GM23338 (cell line): Measurements from ENCODE around the gene WDR26. TPM values are rescaled to one million over a fixed set of nuclear protein-coding genes. Genes with fewer than 3 reads are reported as not detected.

Experiments
- ATAC-seq: fragments of 200-7000 bp; cut with Tn5 transposase; 3 replicates; pipeline ENCODE4 v1.9.1; 2020
- DNase-seq: peaks from one replicate; pipeline ENCODE4 v3.0.0-alpha.2; 2015; ENCODE audit warnings: low spot score
- H2AFZ ChIP-seq: fragments of 200-600 bp; sonication (generic); 2 replicates; pipeline ENCODE4 v1.8.0; 2016; ENCODE audit warnings: antibody characterized with exemption, mild to moderate bottlenecking, moderate library complexity
- H3F3A ChIP-seq: fragments of 200-600 bp; sonication (generic); replicated peaks from 2 replicates; pipeline ENCODE4 v1.8.0; 2017; ENCODE audit warnings: antibody characterized with exemption, mixed run types, low read depth
- H3K27ac ChIP-seq: fragments of 200-600 bp; sonication (generic); 2 replicates; pipeline ENCODE4 v1.6.1; 2016; ENCODE audit warnings: low read depth
- H3K27me3 ChIP-seq: fragments of 200-600 bp; sonication (generic); 2 replicates; pipeline ENCODE4 v1.8.0; 2016; ENCODE audit warnings: mild to moderate bottlenecking, mixed run types, moderate library complexity; ENCODE audit not compliant: insufficient read depth
- H3K36me3 ChIP-seq: fragments of 200-600 bp; sonication (generic); 2 replicates; pipeline ENCODE4 v1.8.0; 2016; ENCODE audit warnings: mild to moderate bottlenecking; ENCODE audit not compliant: insufficient read depth
- H3K4me1 ChIP-seq: fragments of 200-600 bp; sonication (generic); 2 replicates; pipeline ENCODE4 v1.8.0; 2016; ENCODE audit warnings: mild to moderate bottlenecking, moderate library complexity; ENCODE audit not compliant: insufficient read depth
- H3K4me2 ChIP-seq: fragments of 200-600 bp; sonication (generic); 2 replicates; pipeline ENCODE4 v1.7.1; 2017; ENCODE audit warnings: mixed run types
- H3K4me3 ChIP-seq: fragments of 200-600 bp; sonication (generic); 2 replicates; pipeline ENCODE4 v1.6.1; 2016; ENCODE audit warnings: mixed run types
- H3K79me2 ChIP-seq: fragments of 200-600 bp; sonication (generic); replicated peaks from 2 replicates; pipeline ENCODE4 v1.8.0; 2017; ENCODE audit warnings: mild to moderate bottlenecking; ENCODE audit not compliant: insufficient read depth
- H3K9me2 ChIP-seq: fragments of 200-600 bp; sonication (generic); 2 replicates; pipeline ENCODE4 v1.8.0; 2017; ENCODE audit not compliant: insufficient read depth
- H4K20me1 ChIP-seq: fragments of 200-600 bp; sonication (generic); replicated peaks from 2 replicates; pipeline ENCODE4 v1.8.0; 2017; ENCODE audit warnings: mild to moderate bottlenecking; ENCODE audit not compliant: insufficient read depth
- H3K27ac Mint-ChIP-seq: 2 replicates; pipeline ENCODE4 v1.8.0; 2020; ENCODE audit warnings: inconsistent platforms, mild to moderate bottlenecking, moderate library complexity, mixed read lengths
- H3K27me3 Mint-ChIP-seq: 3 replicates; pipeline ENCODE4 v1.8.0; 2022; ENCODE audit warnings: low read depth, mild to moderate bottlenecking, moderate library complexity, mixed read lengths, inconsistent platforms; ENCODE audit not compliant: insufficient read depth, poor library complexity
- H3K36me3 Mint-ChIP-seq: 3 replicates; pipeline ENCODE4 v1.8.0; 2021; ENCODE audit warnings: low read depth, mild to moderate bottlenecking, inconsistent platforms, moderate library complexity, mixed read lengths
- H3K4me1 Mint-ChIP-seq: 3 replicates; pipeline ENCODE4 v1.8.0; 2020; ENCODE audit warnings: mild to moderate bottlenecking, inconsistent platforms, mixed read lengths
- H3K4me3 Mint-ChIP-seq: 3 replicates; pipeline ENCODE4 v1.8.0; 2021; ENCODE audit warnings: moderate library complexity, mild to moderate bottlenecking, inconsistent platforms, mixed read lengths
- H3K9me3 Mint-ChIP-seq: 3 replicates; pipeline ENCODE4 v1.8.0; 2020; ENCODE audit warnings: moderate library complexity, mild to moderate bottlenecking, inconsistent platforms, mixed read lengths
- CREB1 ChIP-seq: fragments of 250-450 bp; sonication (Bioruptor Pico); IDR thresholded peaks from 2 replicates; pipeline ENCODE4 v1.5.0; 2020; ENCODE audit warnings: low read depth, mild to moderate bottlenecking, moderate library complexity
- CTCF ChIP-seq, 2 experiments: fragments of 200-600 bp in 1 of 2; sonication (generic) in 1 of 2; conservative IDR thresholded peaks; 2 replicates each; pipeline versions ENCODE4 v1.5.1 to v1.6.1; 2016 to 2017; ENCODE audit warnings: antibody characterized with exemption in 2 of 2, low read depth in 2 of 2, mild to moderate bottlenecking in 2 of 2, moderate library complexity in 1 of 2
- ETS1 ChIP-seq: IDR thresholded peaks from 2 replicates; pipeline ENCODE4 v1.6.1; 2016; ENCODE audit warnings: antibody characterized with exemption
- EZH2 ChIP-seq: fragments of 200-600 bp; sonication (generic); IDR thresholded peaks from one replicate; pipeline ENCODE4 v1.8.0; 2017; ENCODE audit warnings: antibody characterized with exemption, mild to moderate bottlenecking, low read depth; ENCODE audit not compliant: unreplicated experiment
- EZH2phosphoT487 ChIP-seq: fragments of 200-600 bp; sonication (generic); IDR thresholded peaks from one replicate; pipeline ENCODE4 v1.8.1; 2018; ENCODE audit warnings: antibody characterized with exemption; ENCODE audit not compliant: unreplicated experiment
- JUNB ChIP-seq: IDR thresholded peaks from one replicate; pipeline ENCODE4 v1.6.1; 2016; ENCODE audit warnings: antibody characterized with exemption; ENCODE audit not compliant: unreplicated experiment
- NANOG ChIP-seq: IDR thresholded peaks from 2 replicates; pipeline ENCODE4 v1.6.1; 2016; ENCODE audit warnings: antibody characterized with exemption, borderline replicate concordance
- POLR2AphosphoS5 ChIP-seq: IDR thresholded peaks from 2 replicates; pipeline ENCODE4 v1.6.1; 2016; ENCODE audit warnings: antibody characterized with exemption, low read depth
- REST ChIP-seq: IDR thresholded peaks from one replicate; pipeline ENCODE4 v1.6.1; 2018; ENCODE audit warnings: antibody characterized with exemption; ENCODE audit not compliant: unreplicated experiment
- STAT1 ChIP-seq: IDR thresholded peaks from one replicate; pipeline ENCODE4 v1.6.1; 2016; ENCODE audit warnings: antibody characterized with exemption; ENCODE audit not compliant: unreplicated experiment
- ZNF114 ChIP-seq: fragments of 250-450 bp; sonication (Bioruptor Pico); IDR thresholded peaks from 2 replicates; pipeline ENCODE4 v1.5.0; 2020; ENCODE audit warnings: mild to moderate bottlenecking, moderate library complexity
- ZNF331 ChIP-seq: fragments of 250-450 bp; sonication (Bioruptor Pico); IDR thresholded peaks from 2 replicates; pipeline ENCODE4 v1.5.0; 2020; ENCODE audit warnings: low read depth, mild to moderate bottlenecking, moderate library complexity
- polyA plus RNA-seq: library from polyadenylated mRNA; unstranded; fragments of >200 nt; fragmentation: Nextera tagmentation; extraction: Ambion mirVana; gene quantifications from 2 replicates; pipeline ENCODE4 v1.2.1, GENCODE V29; 2016
- total RNA-seq: library from RNA; depleted of rRNA; stranded (reverse); fragments of >200 nt; shearing (Covaris generic); gene quantifications from 2 replicates; pipeline ENCODE4 v1.2.3, GENCODE V29; 2014
- TF ChIP-seq, protein P1 (sequence below): fragments of 250-450 bp; sonication (Bioruptor Pico); IDR thresholded peaks from 2 replicates; pipeline ENCODE4 v1.5.0; 2020; ENCODE audit warnings: mild to moderate bottlenecking, moderate library complexity

Gene WDR26
- total and polyA plus RNA-seq, 2 experiments from 2014 or later, result 16.9 to 74.6 TPM

- Histone ChIP-seq H2AFZ (no peak overlapping the region), H3F3A (peaks cover 24% of the 10 kb centered on the region; the same call in 1 of the 2 replicates), H3K4me3 (no peak overlapping the region), H4K20me1 (no peaks in the 10 kb centered on the region; the same call in 1 of the 2 replicates), H3K4me2 (no peak overlapping the region), H3K27me3 (no peaks in the 10 kb centered on the region), H3K27ac (0 out of 2 replicates have a peak overlapping the region, but pooled peaks have one; percentile 64), H3K9me2 (no peaks in the 10 kb centered on the region), H3K36me3 (peaks cover 24% of the 10 kb centered on the region), H3K79me2 (no peaks in the 10 kb centered on the region), H3K4me1 (no peaks in the 10 kb centered on the region)
- Mint-ChIP-seq H3K36me3 (peaks cover 28% of the 10 kb centered on the region), H3K4me1 (no peaks in the 10 kb centered on the region), H3K4me3 (no peak overlapping the region), H3K27me3 (no peaks in the 10 kb centered on the region), H3K27ac (no peak overlapping the region), H3K9me3 (no peaks in the 10 kb centered on the region)
- DNase-seq (no peak), ATAC-seq (no peak)
- no peak for TF ChIP-seq POLR2AphosphoS5
- TF ChIP-seq, protein P1, sequence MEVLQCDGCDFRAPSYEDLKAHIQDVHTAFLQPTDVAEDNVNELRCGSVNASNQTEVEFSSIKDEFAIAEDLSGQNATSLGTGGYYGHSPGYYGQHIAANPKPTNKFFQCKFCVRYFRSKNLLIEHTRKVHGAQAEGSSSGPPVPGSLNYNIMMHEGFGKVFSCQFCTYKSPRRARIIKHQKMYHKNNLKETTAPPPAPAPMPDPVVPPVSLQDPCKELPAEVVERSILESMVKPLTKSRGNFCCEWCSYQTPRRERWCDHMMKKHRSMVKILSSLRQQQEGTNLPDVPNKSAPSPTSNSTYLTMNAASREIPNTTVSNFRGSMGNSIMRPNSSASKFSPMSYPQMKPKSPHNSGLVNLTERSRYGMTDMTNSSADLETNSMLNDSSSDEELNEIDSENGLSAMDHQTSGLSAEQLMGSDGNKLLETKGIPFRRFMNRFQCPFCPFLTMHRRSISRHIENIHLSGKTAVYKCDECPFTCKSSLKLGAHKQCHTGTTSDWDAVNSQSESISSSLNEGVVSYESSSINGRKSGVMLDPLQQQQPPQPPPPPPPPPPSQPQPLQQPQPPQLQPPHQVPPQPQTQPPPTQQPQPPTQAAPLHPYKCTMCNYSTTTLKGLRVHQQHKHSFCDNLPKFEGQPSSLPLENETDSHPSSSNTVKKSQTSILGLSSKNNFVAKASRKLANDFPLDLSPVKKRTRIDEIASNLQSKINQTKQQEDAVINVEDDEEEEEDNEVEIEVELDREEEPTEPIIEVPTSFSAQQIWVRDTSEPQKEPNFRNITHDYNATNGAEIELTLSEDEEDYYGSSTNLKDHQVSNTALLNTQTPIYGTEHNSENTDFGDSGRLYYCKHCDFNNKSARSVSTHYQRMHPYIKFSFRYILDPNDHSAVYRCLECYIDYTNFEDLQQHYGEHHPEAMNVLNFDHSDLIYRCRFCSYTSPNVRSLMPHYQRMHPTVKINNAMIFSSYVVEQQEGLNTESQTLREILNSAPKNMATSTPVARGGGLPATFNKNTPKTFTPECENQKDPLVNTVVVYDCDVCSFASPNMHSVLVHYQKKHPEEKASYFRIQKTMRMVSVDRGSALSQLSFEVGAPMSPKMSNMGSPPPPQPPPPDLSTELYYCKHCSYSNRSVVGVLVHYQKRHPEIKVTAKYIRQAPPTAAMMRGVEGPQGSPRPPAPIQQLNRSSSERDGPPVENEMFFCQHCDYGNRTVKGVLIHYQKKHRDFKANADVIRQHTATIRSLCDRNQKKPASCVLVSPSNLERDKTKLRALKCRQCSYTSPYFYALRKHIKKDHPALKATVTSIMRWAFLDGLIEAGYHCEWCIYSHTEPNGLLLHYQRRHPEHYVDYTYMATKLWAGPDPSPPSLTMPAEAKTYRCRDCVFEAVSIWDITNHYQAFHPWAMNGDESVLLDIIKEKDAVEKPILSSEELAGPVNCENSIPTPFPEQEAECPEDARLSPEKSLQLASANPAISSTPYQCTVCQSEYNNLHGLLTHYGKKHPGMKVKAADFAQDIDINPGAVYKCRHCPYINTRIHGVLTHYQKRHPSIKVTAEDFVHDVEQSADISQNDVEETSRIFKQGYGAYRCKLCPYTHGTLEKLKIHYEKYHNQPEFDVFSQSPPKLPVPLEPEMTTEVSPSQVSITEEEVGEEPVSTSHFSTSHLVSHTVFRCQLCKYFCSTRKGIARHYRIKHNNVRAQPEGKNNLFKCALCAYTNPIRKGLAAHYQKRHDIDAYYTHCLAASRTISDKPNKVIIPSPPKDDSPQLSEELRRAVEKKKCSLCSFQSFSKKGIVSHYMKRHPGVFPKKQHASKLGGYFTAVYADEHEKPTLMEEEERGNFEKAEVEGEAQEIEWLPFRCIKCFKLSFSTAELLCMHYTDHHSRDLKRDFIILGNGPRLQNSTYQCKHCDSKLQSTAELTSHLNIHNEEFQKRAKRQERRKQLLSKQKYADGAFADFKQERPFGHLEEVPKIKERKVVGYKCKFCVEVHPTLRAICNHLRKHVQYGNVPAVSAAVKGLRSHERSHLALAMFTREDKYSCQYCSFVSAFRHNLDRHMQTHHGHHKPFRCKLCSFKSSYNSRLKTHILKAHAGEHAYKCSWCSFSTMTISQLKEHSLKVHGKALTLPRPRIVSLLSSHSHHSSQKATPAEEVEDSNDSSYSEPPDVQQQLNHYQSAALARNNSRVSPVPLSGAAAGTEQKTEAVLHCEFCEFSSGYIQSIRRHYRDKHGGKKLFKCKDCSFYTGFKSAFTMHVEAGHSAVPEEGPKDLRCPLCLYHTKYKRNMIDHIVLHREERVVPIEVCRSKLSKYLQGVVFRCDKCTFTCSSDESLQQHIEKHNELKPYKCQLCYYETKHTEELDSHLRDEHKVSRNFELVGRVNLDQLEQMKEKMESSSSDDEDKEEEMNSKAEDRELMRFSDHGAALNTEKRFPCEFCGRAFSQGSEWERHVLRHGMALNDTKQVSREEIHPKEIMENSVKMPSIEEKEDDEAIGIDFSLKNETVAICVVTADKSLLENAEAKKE (CRISPR knock-in tag), result no peak
- TF ChIP-seq ZNF114, result no peak
- no peak for TF ChIP-seq STAT1
- TF ChIP-seq REST, result no peak
- TF ChIP-seq EZH2, result no peak
- no peak for TF ChIP-seq EZH2phosphoT487
- no peak for TF ChIP-seq ETS1
- TF ChIP-seq JUNB, result no peak
- no peak for TF ChIP-seq CREB1 (CRISPR knock-in tag)
- no peak for TF ChIP-seq ZNF331 (CRISPR knock-in tag)
- no peak for TF ChIP-seq CTCF (conservative IDR thresholded peaks at IDR 0.05; ENCODE audit: low read depth in 2 of 2)
- TF ChIP-seq NANOG, result no peak
Measured at GRCh38 chr1:224380003-224380402, 54.6 kb downstream of the WDR26 start.
